H7 (cell line): ENCODE results near the gene AP3S2. TPM values are rescaled to one million over a fixed set of nuclear protein-coding genes. Genes with fewer than 3 reads are reported as not detected.
A peak's percentile ranks its signal among the peaks of the same experiment; 100 is the strongest.
"Not testable (repeated sequence)": the region's sequence is repeated elsewhere in the genome, so short reads cannot be mapped to it uniquely, and the experiment has no call there.

Experiments
- DNase-seq: peaks from one replicate; pipeline ENCODE4 v3.0.0; 2012
- H3K27me3 ChIP-seq: 2 replicates; pipeline ENCODE4 v1.6.0; 2011; ENCODE audit warnings: mild to moderate bottlenecking, low read length; ENCODE audit not compliant: control insufficient read depth, insufficient read depth
- H3K36me3 ChIP-seq: replicated peaks from 2 replicates; pipeline ENCODE4 v1.5.1; 2011; ENCODE audit warnings: low read length; ENCODE audit not compliant: control insufficient read depth, insufficient read depth
- H3K4me3 ChIP-seq: 2 replicates; pipeline ENCODE4 v1.5.1; 2011; ENCODE audit warnings: low read depth, mild to moderate bottlenecking, control low read depth, low read length, moderate library complexity; ENCODE audit not compliant: insufficient read depth
- total RNA-seq: library from RNA; depleted of rRNA; stranded (reverse); fragments of >200 nt; shearing (Covaris generic); gene quantifications from 2 replicates; pipeline ENCODE4 v1.2.3, GENCODE V29; 2014; rRNA removed

Gene AP3S2
- total RNA-seq, 1 experiment from 2014 or later = 39.6 TPM

DNA sequence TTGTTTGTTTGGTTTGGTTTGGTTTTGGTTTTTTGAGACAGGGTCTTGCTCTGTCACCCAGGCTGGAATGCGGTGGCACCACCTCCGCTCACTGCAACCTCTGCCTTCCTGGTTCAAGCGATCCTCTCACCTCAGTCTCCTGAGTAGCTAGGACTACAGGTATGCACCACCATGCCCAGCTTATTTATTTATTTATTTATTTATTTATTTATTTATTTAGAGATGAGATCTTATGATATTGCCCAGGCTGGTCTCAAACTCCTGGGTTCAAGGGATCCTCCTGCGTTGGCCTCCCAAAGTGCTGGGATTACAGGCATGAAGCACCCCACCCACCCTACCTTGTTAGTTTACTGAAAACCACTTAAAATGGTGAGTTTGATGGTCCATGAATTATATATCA is 105.2 kb downstream of the AP3S2 start:
- not testable (repeated sequence) for DNase-seq, H3K4me3 ChIP-seq, H3K27me3 ChIP-seq, H3K36me3 ChIP-seq

DNA sequence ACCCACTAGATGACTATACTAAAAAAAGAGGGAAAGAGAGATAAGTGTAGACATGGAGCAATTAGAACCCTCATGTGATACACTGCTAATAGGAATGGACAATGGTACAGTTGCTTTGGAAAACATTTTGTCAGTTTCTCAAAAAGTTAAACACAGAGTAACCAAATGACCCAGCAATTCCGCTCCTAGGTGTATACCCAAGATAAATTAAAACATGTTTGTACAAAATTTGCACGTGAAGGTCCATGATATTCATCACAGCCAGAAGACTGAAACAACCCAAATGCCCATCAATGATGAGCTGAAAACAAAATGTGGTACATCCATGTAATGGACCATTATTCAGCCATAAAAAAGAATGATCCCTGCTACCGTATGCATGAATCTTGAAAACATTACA is 105.8 kb downstream of the AP3S2 start:
- DNase-seq = no peak
- no peaks in the 10 kb centered on the region for H3K36me3 ChIP-seq
- no peak overlapping the region for H3K4me3 ChIP-seq
- H3K27me3 ChIP-seq = no peaks in the 10 kb centered on the region

DNA sequence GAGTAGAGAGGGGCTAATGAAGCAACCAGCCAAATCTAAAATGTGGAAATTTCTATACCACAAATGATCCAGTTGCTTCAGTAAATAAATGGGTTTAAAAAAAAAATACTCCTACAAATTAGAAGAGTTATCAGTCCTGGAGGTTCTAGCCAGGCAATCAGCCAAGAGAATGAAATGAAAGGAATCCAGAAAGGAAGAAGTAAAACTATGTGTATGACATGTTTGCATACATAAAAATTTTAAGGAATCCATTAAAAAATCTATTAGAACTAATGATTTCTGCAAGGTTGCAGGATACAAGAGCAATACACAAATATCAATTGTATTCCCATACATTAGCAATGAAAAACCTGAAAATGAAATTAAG is 108.0 kb downstream of the AP3S2 start:
- Histone ChIP-seq H3K4me3 (no peak overlapping the region), H3K27me3 (no peaks in the 10 kb centered on the region; the same call in 1 of the 2 replicates), H3K36me3 (no peaks in the 10 kb centered on the region)
- no peak for DNase-seq

DNA sequence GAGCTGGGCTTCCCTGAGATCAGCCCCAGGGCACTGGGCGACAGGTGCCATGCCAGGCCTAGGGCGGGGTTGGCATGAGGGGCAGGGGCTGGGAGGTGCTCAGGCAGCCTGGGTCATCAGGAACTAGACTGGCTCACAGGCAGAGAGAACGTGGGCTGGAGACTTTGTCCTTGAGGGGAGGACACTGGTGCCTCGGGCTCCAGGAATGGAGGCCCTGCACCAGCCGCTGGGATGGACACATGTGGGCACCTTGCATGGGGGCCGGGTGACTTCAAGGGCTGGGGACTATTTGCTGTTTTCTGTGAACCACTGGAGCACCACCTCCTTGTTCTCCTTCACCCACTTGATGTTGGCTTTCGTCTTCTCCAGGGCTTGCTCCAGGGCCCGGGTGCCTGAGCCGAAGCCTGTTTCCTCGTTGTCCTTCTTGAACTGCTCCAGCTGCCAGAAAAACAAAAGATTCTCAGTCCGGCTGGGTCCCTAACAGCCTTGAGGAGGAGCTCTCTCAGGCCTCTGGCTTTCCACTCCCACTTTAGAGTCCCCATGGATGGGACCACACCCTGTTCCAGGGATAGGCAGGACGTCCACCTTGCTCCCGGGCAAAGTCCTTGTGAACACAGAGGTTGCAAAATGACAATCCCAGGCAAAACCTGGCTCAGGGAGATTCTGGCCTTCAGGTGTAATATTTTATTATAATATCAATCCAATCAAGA is 108.6 kb downstream of the AP3S2 start:
- Histone ChIP-seq H3K27me3 (no peaks in the 10 kb centered on the region; the same call in 1 of the 2 replicates), H3K4me3 (no peak overlapping the region), H3K36me3 (no peaks in the 10 kb centered on the region)
- no peak for DNase-seq

DNA sequence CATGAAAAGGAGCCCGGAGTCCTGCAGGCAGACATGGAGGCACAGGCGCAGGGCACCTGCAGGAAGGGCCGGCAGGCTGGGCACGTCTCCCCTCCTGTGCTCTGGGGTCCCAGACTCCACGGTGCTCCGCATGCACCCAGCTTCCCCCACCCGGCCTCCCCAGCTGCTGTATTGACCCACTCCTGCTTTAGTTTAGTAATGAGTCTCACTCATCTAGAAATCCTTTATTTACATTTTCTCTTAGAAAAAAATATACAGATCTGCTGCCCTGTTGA is 109.2 kb downstream of the AP3S2 start:
- no peak for DNase-seq
- Histone ChIP-seq H3K4me3 (no peak overlapping the region), H3K36me3 (no peaks in the 10 kb centered on the region), H3K27me3 (no peaks in the 10 kb centered on the region; the same call in 1 of the 2 replicates)

DNA sequence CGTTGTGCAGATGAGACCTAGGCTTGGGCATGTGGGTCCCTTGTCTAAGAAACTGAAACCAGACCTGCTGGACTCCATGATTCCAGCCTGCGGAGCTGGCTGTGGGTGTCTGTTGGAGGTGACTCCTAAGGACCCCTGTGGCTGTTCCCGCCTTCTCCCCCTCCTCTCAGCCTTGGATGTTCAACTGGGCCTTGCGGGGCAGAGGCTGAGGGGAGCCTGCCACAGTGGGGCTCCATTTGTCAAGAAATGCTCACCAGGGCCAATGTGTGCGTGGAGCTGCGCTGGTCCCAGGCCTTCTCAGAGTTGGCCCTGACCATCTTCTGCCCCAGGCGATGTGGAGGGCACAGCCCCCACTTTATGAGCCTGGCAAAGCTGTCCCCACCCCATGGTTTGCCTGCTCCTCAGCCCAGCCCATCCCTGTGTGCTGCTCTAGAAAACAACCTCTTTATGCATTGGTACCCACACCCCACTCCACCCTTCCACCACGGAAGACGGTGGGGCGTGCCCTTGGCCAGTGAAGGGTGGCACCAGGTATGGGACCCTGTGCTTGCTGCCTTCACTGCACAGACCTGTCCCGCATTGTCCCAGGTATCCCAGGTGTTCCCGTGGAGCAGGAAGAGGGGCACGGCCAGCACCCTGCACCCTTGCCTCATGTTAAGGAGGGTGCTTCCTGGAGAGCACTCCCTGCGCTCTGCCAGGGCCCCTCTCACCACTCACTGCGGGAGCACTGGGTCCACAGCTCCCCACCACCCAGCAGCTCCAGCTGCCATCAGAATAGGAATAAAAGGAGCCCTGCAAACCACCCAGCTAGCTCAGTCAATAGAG is 109.7 kb downstream of the AP3S2 start:
- H3K4me3 ChIP-seq = no peak overlapping the region
- peak; percentile 54 for DNase-seq
- no peaks in the 10 kb centered on the region for H3K36me3 ChIP-seq
- no peaks in the 10 kb centered on the region; the same call in 1 of the 2 replicates for H3K27me3 ChIP-seq

DNA sequence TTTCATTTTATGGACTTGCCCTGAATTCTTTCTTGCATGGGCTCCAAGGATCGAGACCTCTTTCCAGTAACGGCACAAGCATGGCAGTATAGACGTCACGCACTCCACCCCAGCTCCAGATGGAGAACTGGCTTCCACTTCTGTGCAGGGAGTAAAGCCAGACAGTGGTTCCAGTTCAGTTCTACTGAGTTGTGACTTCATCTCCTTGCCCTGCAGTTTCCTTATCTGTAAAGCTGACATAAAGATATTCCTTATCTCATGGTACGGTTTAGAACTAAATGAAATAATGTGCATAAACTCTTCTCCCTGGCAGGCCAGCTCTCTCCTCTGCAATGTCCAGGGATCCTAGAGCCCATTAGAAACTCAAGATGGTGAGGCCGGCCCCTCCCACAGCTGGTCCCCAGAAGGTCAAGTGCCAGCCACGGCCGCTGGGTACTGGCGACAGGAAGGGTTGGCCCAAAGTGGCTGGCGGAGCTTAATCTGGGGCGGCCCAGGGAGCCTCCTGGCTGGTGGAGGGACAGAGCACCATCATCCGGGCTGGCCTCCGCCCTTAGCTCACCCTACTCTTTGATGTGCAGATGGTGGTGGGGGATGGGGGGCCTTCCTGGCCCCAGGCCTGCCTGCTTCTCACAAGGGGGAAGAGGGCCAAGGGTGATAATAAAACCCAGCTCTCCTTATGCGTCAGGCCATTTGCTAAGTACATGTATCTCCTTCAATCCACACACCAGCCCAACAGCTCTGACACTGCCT is 110.5 kb downstream of the AP3S2 start:
- H3K36me3 ChIP-seq = no peaks in the 10 kb centered on the region
- peak; percentile 79 for DNase-seq
- H3K4me3 ChIP-seq = no peak overlapping the region
- H3K27me3 ChIP-seq = peaks cover under 1% of the 10 kb centered on the region; the same call in 1 of the 2 replicates

DNA sequence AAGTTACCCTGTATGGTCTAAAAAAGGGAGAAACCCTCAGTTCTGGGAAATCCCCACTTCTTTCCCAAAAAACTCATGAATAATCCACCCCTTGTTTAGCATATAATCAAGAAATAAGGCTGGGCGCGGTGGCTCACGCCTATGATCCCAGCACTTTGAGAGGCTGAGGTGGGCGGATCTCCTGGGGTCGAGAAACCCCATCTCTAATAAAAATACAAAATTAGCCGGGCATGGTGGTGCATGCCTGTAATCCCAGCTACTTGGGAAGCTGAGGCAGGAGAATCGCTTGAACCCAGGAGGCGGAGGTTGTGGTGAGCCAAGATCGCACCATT is 111.2 kb downstream of the AP3S2 start:
- DNase-seq, H3K4me3 ChIP-seq, H3K36me3 ChIP-seq, H3K27me3 ChIP-seq: not testable (repeated sequence)

DNA sequence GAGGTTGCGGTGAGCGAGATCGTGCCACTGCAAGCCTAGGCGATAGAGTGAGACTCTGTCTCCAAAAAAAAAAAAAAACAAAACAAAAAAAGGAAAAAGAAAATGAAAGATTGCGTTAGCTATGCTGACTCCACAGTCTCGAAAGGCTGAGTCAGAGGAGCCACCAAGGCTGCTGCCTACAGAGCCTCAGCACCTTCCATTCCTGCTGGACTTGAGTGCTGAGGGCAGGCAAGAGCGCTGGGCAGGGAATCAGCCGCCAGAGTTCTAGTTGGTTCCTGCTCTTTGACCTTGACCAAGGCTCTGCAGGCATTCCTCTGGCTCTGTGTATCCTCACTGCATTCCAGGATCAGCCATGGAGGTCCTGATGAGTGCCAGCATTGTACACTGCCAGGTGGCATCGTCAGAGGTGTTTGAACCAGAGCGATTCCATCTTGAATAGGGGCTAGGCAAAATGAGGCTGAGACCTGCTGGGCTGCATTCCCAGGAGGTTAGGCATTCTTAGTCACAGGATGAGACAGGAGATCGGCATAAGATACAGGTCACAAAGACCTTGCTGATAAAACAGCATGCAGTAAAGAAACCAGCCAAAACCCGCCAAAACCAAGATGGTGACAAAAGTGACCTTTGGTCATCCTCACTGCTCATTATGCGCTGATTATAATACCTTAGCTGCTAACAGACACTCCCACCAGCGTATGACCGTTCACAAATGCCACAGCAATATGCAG is 111.7 kb downstream of the AP3S2 start:
- Histone ChIP-seq H3K36me3 (no peaks in the 10 kb centered on the region), H3K27me3 (peaks cover 9% of the 10 kb centered on the region), H3K4me3 (no peak overlapping the region)
- DNase-seq = peak; percentile 20

DNA sequence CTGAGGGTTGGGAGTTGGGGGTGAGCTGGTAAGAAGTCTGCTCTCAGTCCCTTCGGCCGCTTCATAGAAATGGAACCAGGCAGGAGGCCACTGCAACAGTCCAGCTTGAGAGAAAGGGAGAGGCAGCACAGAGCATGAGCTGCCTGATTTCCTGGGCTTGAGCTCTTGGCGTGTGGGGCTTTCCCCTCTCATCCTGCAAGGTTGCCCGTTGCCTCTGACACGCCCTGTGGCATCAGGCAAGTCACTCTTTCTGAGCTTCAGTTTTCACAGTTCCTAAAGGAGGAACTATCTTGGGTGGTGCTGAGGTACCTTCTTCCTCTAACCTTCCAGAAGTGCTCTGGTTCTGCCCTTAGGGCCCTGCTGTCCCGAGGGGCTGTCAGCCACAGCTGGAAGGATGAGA is 112.7 kb downstream of the AP3S2 start:
- Histone ChIP-seq H3K27me3 (peaks cover 18% of the 10 kb centered on the region), H3K4me3 (no peak overlapping the region), H3K36me3 (no peaks in the 10 kb centered on the region)
- no peak for DNase-seq

DNA sequence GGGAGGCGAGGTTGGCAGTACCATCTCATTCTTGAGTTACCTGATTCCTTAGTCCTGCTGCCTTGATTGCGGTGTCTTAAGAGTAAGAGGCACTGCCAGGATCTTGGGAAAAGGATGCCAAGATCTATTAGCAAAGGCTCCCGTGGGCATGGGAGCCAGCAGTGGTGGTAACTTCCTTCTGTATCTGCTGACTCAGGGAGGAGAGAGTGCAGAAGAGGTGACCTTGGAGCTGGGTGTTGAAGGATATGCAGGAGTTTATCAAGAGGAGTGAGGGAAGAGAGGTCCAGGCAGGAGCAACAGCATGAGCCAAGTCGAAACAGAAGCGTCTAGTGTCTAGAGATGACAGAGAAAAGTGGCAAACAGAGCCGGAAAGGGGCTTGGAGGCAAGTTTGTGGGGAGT is 113.2 kb downstream of the AP3S2 start:
- Histone ChIP-seq H3K4me3 (no peak overlapping the region), H3K27me3 (peaks cover 23% of the 10 kb centered on the region), H3K36me3 (no peaks in the 10 kb centered on the region)
- DNase-seq = no peak

Other genes with a start within 250 kb of the AP3S2 start
- gene KIF7, start 238.5 kb downstream of the AP3S2 start, total RNA-seq = 7.8 and 9.0 TPM in 2 replicates
- gene PLIN1, start 214.6 kb downstream of the AP3S2 start, total RNA-seq = 0.18 TPM in 1 of 2 replicates, not detected in the other
- 1.3 and 1.6 TPM in 2 replicates for gene PEX11A, start 203.2 kb downstream of the AP3S2 start, total RNA-seq
- not detected in 2 replicates for gene WDR93, start 203.2 kb downstream of the AP3S2 start, total RNA-seq
- 1.6 and 2.6 TPM in 2 replicates for gene MESP1, start 142.7 kb downstream of the AP3S2 start, total RNA-seq
- gene MESP2, start 117.7 kb downstream of the AP3S2 start, total RNA-seq = 2.0 TPM in 2 replicates
- gene ANPEP, start 79.1 kb downstream of the AP3S2 start, total RNA-seq = 3.3 and 6.7 TPM in 2 replicates
- 2.1 and 2.6 TPM in 2 replicates for gene ARPIN, start 19.0 kb upstream of the AP3S2 start, total RNA-seq
- gene ZNF710, start 107.3 kb upstream of the AP3S2 start, total RNA-seq = 24.3 and 28.5 TPM in 2 replicates
- 67.6 and 74.4 TPM in 2 replicates for gene IDH2, start 208.5 kb upstream of the AP3S2 start, total RNA-seq